GM23338 (cell line): Measurements from ENCODE around the gene LRRC63. TPM values are rescaled to one million over a fixed set of nuclear protein-coding genes. Genes with fewer than 3 reads are reported as not detected.

Experiments used
- ATAC-seq: fragments of 200-7000 bp; cut with Tn5 transposase; 3 replicates; pipeline ENCODE4 v1.9.1; 2020
- DNase-seq: peaks from one replicate; pipeline ENCODE4 v3.0.0-alpha.2; 2015; ENCODE audit warnings: low spot score
- H2AFZ ChIP-seq: fragments of 200-600 bp; sonication (generic); 2 replicates; pipeline ENCODE4 v1.8.0; 2016; ENCODE audit warnings: antibody characterized with exemption, mild to moderate bottlenecking, moderate library complexity
- H3F3A ChIP-seq: fragments of 200-600 bp; sonication (generic); replicated peaks from 2 replicates; pipeline ENCODE4 v1.8.0; 2017; ENCODE audit warnings: antibody characterized with exemption, mixed run types, low read depth
- H3K27ac ChIP-seq: fragments of 200-600 bp; sonication (generic); 2 replicates; pipeline ENCODE4 v1.6.1; 2016; ENCODE audit warnings: low read depth
- H3K27me3 ChIP-seq: fragments of 200-600 bp; sonication (generic); 2 replicates; pipeline ENCODE4 v1.8.0; 2016; ENCODE audit warnings: mild to moderate bottlenecking, mixed run types, moderate library complexity; ENCODE audit not compliant: insufficient read depth
- H3K36me3 ChIP-seq: fragments of 200-600 bp; sonication (generic); 2 replicates; pipeline ENCODE4 v1.8.0; 2016; ENCODE audit warnings: mild to moderate bottlenecking; ENCODE audit not compliant: insufficient read depth
- H3K4me1 ChIP-seq: fragments of 200-600 bp; sonication (generic); 2 replicates; pipeline ENCODE4 v1.8.0; 2016; ENCODE audit warnings: mild to moderate bottlenecking, moderate library complexity; ENCODE audit not compliant: insufficient read depth
- H3K4me2 ChIP-seq: fragments of 200-600 bp; sonication (generic); 2 replicates; pipeline ENCODE4 v1.7.1; 2017; ENCODE audit warnings: mixed run types
- H3K4me3 ChIP-seq: fragments of 200-600 bp; sonication (generic); 2 replicates; pipeline ENCODE4 v1.6.1; 2016; ENCODE audit warnings: mixed run types
- H3K79me2 ChIP-seq: fragments of 200-600 bp; sonication (generic); replicated peaks from 2 replicates; pipeline ENCODE4 v1.8.0; 2017; ENCODE audit warnings: mild to moderate bottlenecking; ENCODE audit not compliant: insufficient read depth
- H3K9me2 ChIP-seq: fragments of 200-600 bp; sonication (generic); 2 replicates; pipeline ENCODE4 v1.8.0; 2017; ENCODE audit not compliant: insufficient read depth
- H4K20me1 ChIP-seq: fragments of 200-600 bp; sonication (generic); replicated peaks from 2 replicates; pipeline ENCODE4 v1.8.0; 2017; ENCODE audit warnings: mild to moderate bottlenecking; ENCODE audit not compliant: insufficient read depth
- H3K27ac Mint-ChIP-seq: 2 replicates; pipeline ENCODE4 v1.8.0; 2020; ENCODE audit warnings: inconsistent platforms, mild to moderate bottlenecking, moderate library complexity, mixed read lengths
- H3K27me3 Mint-ChIP-seq: 3 replicates; pipeline ENCODE4 v1.8.0; 2022; ENCODE audit warnings: low read depth, mild to moderate bottlenecking, moderate library complexity, mixed read lengths, inconsistent platforms; ENCODE audit not compliant: insufficient read depth, poor library complexity
- H3K36me3 Mint-ChIP-seq: 3 replicates; pipeline ENCODE4 v1.8.0; 2021; ENCODE audit warnings: low read depth, mild to moderate bottlenecking, inconsistent platforms, moderate library complexity, mixed read lengths
- H3K4me1 Mint-ChIP-seq: 3 replicates; pipeline ENCODE4 v1.8.0; 2020; ENCODE audit warnings: mild to moderate bottlenecking, inconsistent platforms, mixed read lengths
- H3K4me3 Mint-ChIP-seq: 3 replicates; pipeline ENCODE4 v1.8.0; 2021; ENCODE audit warnings: moderate library complexity, mild to moderate bottlenecking, inconsistent platforms, mixed read lengths
- H3K9me3 Mint-ChIP-seq: 3 replicates; pipeline ENCODE4 v1.8.0; 2020; ENCODE audit warnings: moderate library complexity, mild to moderate bottlenecking, inconsistent platforms, mixed read lengths
- CREB1 ChIP-seq: fragments of 250-450 bp; sonication (Bioruptor Pico); IDR thresholded peaks from 2 replicates; pipeline ENCODE4 v1.5.0; 2020; ENCODE audit warnings: low read depth, mild to moderate bottlenecking, moderate library complexity
- ETS1 ChIP-seq: IDR thresholded peaks from 2 replicates; pipeline ENCODE4 v1.6.1; 2016; ENCODE audit warnings: antibody characterized with exemption
- EZH2phosphoT487 ChIP-seq: fragments of 200-600 bp; sonication (generic); IDR thresholded peaks from one replicate; pipeline ENCODE4 v1.8.1; 2018; ENCODE audit warnings: antibody characterized with exemption; ENCODE audit not compliant: unreplicated experiment
- JUNB ChIP-seq: IDR thresholded peaks from one replicate; pipeline ENCODE4 v1.6.1; 2016; ENCODE audit warnings: antibody characterized with exemption; ENCODE audit not compliant: unreplicated experiment
- POLR2AphosphoS5 ChIP-seq: IDR thresholded peaks from 2 replicates; pipeline ENCODE4 v1.6.1; 2016; ENCODE audit warnings: antibody characterized with exemption, low read depth
- STAT1 ChIP-seq: IDR thresholded peaks from one replicate; pipeline ENCODE4 v1.6.1; 2016; ENCODE audit warnings: antibody characterized with exemption; ENCODE audit not compliant: unreplicated experiment
- ZNF114 ChIP-seq: fragments of 250-450 bp; sonication (Bioruptor Pico); IDR thresholded peaks from 2 replicates; pipeline ENCODE4 v1.5.0; 2020; ENCODE audit warnings: mild to moderate bottlenecking, moderate library complexity
- polyA plus RNA-seq: library from polyadenylated mRNA; unstranded; fragments of >200 nt; fragmentation: Nextera tagmentation; extraction: Ambion mirVana; gene quantifications from 2 replicates; pipeline ENCODE4 v1.2.1, GENCODE V29; 2016
- total RNA-seq: library from RNA; depleted of rRNA; stranded (reverse); fragments of >200 nt; shearing (Covaris generic); gene quantifications from 2 replicates; pipeline ENCODE4 v1.2.3, GENCODE V29; 2014
- TF ChIP-seq, protein P1 (sequence below), 2 experiments: fragments of 200-600 bp in 1 of 2; sonication (generic) in 1 of 2; conservative IDR thresholded peaks; 2 replicates each; pipeline versions ENCODE4 v1.5.1 to v1.6.1; 2016 to 2017; ENCODE audit warnings: antibody characterized with exemption in 2 of 2, low read depth in 2 of 2, mild to moderate bottlenecking in 2 of 2, moderate library complexity in 1 of 2
- TF ChIP-seq, protein P2 (sequence below): fragments of 250-450 bp; sonication (Bioruptor Pico); IDR thresholded peaks from 2 replicates; pipeline ENCODE4 v1.5.0; 2020; ENCODE audit warnings: mild to moderate bottlenecking, moderate library complexity
- TF ChIP-seq, protein P3 (sequence below): IDR thresholded peaks from one replicate; pipeline ENCODE4 v1.6.1; 2018; ENCODE audit warnings: antibody characterized with exemption; ENCODE audit not compliant: unreplicated experiment

Gene LRRC63
- total and polyA plus RNA-seq, 2 experiments from 2014 or later: not detected

- no peak for ATAC-seq
These were observed 5.6 kb upstream of the LRRC63 start for GRCh38 chr13:46206143-46206542.

GRCh38 chr13:46207828-46208227, 3.9 kb upstream of the LRRC63 start:
- Mint-ChIP-seq H3K27ac (no peak overlapping the region), H3K4me1 (peaks cover 14% of the 10 kb centered on the region; the same call in 2 of the 3 replicates), H3K4me3 (no peak overlapping the region), H3K27me3 (peaks cover 5% of the 10 kb centered on the region), H3K36me3 (no peaks in the 10 kb centered on the region), H3K9me3 (no peaks in the 10 kb centered on the region)
- no peaks in the 10 kb centered on the region for H3K36me3 ChIP-seq
- H3K27ac ChIP-seq: no peak overlapping the region
- no peaks in the 10 kb centered on the region for H3K9me2 ChIP-seq
- DNase-seq (peak; percentile 27), ATAC-seq (peak; percentile 53)
- H4K20me1 ChIP-seq: 0 out of 2 replicates have a peak, but pooled peaks cover 3% of the 10 kb centered on the region
- no peaks in the 10 kb centered on the region for H3K79me2 ChIP-seq
- H3K4me3 ChIP-seq: no peak overlapping the region
- no peak overlapping the region for H3K4me2 ChIP-seq
- H3K27me3 ChIP-seq: peaks cover 25% of the 10 kb centered on the region
- H3K4me1 ChIP-seq: peaks cover 18% of the 10 kb centered on the region
- H2AFZ ChIP-seq: peak overlapping the region; percentile 61; the same call in 1 of the 2 replicates
- H3F3A ChIP-seq: no peaks in the 10 kb centered on the region
- TF ChIP-seq ZNF114: no peak
- TF ChIP-seq, protein P1, sequence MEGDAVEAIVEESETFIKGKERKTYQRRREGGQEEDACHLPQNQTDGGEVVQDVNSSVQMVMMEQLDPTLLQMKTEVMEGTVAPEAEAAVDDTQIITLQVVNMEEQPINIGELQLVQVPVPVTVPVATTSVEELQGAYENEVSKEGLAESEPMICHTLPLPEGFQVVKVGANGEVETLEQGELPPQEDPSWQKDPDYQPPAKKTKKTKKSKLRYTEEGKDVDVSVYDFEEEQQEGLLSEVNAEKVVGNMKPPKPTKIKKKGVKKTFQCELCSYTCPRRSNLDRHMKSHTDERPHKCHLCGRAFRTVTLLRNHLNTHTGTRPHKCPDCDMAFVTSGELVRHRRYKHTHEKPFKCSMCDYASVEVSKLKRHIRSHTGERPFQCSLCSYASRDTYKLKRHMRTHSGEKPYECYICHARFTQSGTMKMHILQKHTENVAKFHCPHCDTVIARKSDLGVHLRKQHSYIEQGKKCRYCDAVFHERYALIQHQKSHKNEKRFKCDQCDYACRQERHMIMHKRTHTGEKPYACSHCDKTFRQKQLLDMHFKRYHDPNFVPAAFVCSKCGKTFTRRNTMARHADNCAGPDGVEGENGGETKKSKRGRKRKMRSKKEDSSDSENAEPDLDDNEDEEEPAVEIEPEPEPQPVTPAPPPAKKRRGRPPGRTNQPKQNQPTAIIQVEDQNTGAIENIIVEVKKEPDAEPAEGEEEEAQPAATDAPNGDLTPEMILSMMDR (conservative IDR thresholded peaks at IDR 0.05; ENCODE audit: low read depth in 2 of 2): no peak
- TF ChIP-seq STAT1: no peak
- TF ChIP-seq, protein P2, sequence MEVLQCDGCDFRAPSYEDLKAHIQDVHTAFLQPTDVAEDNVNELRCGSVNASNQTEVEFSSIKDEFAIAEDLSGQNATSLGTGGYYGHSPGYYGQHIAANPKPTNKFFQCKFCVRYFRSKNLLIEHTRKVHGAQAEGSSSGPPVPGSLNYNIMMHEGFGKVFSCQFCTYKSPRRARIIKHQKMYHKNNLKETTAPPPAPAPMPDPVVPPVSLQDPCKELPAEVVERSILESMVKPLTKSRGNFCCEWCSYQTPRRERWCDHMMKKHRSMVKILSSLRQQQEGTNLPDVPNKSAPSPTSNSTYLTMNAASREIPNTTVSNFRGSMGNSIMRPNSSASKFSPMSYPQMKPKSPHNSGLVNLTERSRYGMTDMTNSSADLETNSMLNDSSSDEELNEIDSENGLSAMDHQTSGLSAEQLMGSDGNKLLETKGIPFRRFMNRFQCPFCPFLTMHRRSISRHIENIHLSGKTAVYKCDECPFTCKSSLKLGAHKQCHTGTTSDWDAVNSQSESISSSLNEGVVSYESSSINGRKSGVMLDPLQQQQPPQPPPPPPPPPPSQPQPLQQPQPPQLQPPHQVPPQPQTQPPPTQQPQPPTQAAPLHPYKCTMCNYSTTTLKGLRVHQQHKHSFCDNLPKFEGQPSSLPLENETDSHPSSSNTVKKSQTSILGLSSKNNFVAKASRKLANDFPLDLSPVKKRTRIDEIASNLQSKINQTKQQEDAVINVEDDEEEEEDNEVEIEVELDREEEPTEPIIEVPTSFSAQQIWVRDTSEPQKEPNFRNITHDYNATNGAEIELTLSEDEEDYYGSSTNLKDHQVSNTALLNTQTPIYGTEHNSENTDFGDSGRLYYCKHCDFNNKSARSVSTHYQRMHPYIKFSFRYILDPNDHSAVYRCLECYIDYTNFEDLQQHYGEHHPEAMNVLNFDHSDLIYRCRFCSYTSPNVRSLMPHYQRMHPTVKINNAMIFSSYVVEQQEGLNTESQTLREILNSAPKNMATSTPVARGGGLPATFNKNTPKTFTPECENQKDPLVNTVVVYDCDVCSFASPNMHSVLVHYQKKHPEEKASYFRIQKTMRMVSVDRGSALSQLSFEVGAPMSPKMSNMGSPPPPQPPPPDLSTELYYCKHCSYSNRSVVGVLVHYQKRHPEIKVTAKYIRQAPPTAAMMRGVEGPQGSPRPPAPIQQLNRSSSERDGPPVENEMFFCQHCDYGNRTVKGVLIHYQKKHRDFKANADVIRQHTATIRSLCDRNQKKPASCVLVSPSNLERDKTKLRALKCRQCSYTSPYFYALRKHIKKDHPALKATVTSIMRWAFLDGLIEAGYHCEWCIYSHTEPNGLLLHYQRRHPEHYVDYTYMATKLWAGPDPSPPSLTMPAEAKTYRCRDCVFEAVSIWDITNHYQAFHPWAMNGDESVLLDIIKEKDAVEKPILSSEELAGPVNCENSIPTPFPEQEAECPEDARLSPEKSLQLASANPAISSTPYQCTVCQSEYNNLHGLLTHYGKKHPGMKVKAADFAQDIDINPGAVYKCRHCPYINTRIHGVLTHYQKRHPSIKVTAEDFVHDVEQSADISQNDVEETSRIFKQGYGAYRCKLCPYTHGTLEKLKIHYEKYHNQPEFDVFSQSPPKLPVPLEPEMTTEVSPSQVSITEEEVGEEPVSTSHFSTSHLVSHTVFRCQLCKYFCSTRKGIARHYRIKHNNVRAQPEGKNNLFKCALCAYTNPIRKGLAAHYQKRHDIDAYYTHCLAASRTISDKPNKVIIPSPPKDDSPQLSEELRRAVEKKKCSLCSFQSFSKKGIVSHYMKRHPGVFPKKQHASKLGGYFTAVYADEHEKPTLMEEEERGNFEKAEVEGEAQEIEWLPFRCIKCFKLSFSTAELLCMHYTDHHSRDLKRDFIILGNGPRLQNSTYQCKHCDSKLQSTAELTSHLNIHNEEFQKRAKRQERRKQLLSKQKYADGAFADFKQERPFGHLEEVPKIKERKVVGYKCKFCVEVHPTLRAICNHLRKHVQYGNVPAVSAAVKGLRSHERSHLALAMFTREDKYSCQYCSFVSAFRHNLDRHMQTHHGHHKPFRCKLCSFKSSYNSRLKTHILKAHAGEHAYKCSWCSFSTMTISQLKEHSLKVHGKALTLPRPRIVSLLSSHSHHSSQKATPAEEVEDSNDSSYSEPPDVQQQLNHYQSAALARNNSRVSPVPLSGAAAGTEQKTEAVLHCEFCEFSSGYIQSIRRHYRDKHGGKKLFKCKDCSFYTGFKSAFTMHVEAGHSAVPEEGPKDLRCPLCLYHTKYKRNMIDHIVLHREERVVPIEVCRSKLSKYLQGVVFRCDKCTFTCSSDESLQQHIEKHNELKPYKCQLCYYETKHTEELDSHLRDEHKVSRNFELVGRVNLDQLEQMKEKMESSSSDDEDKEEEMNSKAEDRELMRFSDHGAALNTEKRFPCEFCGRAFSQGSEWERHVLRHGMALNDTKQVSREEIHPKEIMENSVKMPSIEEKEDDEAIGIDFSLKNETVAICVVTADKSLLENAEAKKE: no peak
- TF ChIP-seq, protein P3, sequence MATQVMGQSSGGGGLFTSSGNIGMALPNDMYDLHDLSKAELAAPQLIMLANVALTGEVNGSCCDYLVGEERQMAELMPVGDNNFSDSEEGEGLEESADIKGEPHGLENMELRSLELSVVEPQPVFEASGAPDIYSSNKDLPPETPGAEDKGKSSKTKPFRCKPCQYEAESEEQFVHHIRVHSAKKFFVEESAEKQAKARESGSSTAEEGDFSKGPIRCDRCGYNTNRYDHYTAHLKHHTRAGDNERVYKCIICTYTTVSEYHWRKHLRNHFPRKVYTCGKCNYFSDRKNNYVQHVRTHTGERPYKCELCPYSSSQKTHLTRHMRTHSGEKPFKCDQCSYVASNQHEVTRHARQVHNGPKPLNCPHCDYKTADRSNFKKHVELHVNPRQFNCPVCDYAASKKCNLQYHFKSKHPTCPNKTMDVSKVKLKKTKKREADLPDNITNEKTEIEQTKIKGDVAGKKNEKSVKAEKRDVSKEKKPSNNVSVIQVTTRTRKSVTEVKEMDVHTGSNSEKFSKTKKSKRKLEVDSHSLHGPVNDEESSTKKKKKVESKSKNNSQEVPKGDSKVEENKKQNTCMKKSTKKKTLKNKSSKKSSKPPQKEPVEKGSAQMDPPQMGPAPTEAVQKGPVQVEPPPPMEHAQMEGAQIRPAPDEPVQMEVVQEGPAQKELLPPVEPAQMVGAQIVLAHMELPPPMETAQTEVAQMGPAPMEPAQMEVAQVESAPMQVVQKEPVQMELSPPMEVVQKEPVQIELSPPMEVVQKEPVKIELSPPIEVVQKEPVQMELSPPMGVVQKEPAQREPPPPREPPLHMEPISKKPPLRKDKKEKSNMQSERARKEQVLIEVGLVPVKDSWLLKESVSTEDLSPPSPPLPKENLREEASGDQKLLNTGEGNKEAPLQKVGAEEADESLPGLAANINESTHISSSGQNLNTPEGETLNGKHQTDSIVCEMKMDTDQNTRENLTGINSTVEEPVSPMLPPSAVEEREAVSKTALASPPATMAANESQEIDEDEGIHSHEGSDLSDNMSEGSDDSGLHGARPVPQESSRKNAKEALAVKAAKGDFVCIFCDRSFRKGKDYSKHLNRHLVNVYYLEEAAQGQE: no peak
- no peak for TF ChIP-seq CREB1
- TF ChIP-seq EZH2phosphoT487: no peak
- TF ChIP-seq POLR2AphosphoS5: no peak
- no peak for TF ChIP-seq ETS1

More at GRCh38 chr13:46206143-46206542, 5.6 kb upstream of the LRRC63 start:
- Histone ChIP-seq H2AFZ (no peak overlapping the region), H3K4me2 (no peak overlapping the region), H3K79me2 (no peaks in the 10 kb centered on the region), H3K27me3 (peaks cover 10% of the 10 kb centered on the region), H3K36me3 (no peaks in the 10 kb centered on the region), H3K9me2 (no peaks in the 10 kb centered on the region), H4K20me1 (0 out of 2 replicates have a peak, but pooled peaks cover 3% of the 10 kb centered on the region), H3K4me3 (no peak overlapping the region), H3F3A (no peaks in the 10 kb centered on the region), H3K4me1 (peaks cover 9% of the 10 kb centered on the region), H3K27ac (no peak overlapping the region)
- H3K27ac Mint-ChIP-seq: no peak overlapping the region
- H3K4me3 Mint-ChIP-seq: no peak overlapping the region
- H3K36me3 Mint-ChIP-seq: no peaks in the 10 kb centered on the region
- no peaks in the 10 kb centered on the region for H3K27me3 Mint-ChIP-seq
- no peak for DNase-seq
- peaks cover 13% of the 10 kb centered on the region; the same call in 2 of the 3 replicates for H3K4me1 Mint-ChIP-seq
- no peaks in the 10 kb centered on the region for H3K9me3 Mint-ChIP-seq
- TF ChIP-seq EZH2phosphoT487 (no peak), JUNB (no peak)
